ENCODE data around the gene ARX.

Gene ARX

DNA sequence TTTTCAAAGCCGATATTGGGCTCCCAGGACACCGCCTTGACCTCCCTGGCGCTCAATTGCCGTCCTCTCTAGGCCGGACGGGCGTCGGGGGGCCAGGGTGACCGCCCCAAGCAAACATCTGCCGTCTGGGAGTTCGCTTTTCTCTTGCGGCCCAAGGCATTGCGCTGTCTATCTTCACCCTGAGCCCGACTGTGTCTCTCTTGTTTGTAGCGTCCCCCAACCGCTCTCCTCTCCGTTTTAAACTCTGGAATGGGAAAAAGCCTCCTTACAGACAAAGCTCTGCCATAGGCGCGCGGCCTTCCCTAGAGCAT lies 551 bp upstream of the ARX start (continued):
- TF ChIP-seq CREB5 (CRISPR knock-in tag; IDR thresholded peaks at IDR 0.05; ENCODE audit: low read depth) (no peak), TOX (CRISPR knock-in tag; IDR thresholded peaks at IDR 0.05; ENCODE audit: borderline replicate concordance) (no peak), PPARA (CRISPR knock-in tag; IDR thresholded peaks at IDR 0.05; ENCODE audit: borderline replicate concordance) (no peak)
- TF ChIP-seq, protein P1, sequence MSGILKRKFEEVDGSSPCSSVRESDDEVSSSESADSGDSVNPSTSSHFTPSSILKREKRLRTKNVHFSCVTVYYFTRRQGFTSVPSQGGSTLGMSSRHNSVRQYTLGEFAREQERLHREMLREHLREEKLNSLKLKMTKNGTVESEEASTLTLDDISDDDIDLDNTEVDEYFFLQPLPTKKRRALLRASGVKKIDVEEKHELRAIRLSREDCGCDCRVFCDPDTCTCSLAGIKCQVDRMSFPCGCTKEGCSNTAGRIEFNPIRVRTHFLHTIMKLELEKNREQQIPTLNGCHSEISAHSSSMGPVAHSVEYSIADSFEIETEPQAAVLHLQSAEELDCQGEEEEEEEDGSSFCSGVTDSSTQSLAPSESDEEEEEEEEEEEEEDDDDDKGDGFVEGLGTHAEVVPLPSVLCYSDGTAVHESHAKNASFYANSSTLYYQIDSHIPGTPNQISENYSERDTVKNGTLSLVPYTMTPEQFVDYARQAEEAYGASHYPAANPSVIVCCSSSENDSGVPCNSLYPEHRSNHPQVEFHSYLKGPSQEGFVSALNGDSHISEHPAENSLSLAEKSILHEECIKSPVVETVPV (CRISPR knock-in tag; IDR thresholded peaks at IDR 0.05) = no peak

DNA sequence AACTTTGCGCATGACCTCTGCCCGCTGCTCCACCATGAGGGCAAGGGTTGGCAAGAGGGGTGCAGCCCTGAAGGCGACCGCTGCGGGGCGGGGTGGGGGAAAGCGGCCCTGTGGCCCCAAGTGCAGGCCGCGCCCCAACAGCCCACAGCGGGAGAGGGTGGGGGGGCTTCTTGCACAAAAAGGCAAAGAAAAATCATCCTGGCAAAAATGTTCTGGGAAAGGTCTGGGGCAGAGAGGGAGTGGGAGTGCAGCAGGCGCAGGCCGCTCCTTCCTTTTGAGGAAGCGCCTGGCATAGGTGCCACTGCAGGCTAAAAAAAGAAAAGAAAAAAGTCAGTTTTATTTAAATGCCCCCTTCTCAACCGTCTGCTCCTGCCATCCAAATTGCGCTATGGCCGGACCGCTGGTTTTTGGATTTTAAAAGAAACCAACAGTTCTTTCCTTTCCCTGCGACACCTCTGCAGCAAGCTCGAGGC lies 1.4 kb downstream of the ARX start:
- ATAC-seq = no peak
- TF ChIP-seq BACH2 (CRISPR knock-in tag; IDR thresholded peaks at IDR 0.05; ENCODE audit: borderline replicate concordance) = no peak

DNA sequence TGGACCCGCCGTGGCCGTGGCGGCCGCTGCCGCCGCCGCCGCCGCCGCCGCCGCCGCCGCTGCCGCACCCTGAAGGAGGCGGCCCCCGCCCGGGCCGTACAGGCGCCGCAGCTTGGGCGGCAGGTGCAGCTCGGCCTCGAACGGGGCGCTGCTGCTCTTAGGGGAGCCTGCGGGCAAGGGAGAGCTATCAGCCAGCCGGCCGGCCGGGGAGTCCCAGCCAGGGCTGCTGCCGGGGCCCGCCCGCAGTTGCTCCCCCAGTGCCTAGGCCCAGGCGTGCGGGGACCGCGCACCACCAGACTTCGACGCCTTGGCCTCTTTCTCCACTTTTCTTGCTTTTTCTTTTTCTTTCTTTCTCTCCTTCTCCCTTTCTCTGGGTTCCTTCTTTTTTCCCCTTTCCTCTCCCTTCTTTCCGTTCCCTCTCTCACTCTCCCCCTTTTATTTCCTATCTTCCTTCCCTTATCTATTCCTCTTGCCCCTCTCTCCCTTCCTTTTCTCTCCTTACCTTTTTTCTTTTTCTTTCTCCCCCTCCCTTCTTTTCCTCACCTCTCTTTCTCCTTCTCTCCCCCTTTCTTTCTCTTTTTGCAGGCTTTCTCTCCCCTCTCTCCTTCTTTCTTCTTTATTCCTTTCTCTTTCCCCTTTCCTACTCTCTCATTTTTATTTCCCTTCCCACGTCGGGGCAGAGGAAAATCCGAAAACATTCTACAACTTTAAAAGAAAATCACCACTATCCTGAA lies 2.0 kb downstream of the ARX start:
- ATAC-seq = no peak
- TF ChIP-seq GLIS3 (CRISPR knock-in tag; IDR thresholded peaks at IDR 0.05) = no peak
- TF ChIP-seq TCF4 (CRISPR knock-in tag; IDR thresholded peaks at IDR 0.05; ENCODE audit: borderline replicate concordance) = no peak
- no peak for TF ChIP-seq CREB5 (CRISPR knock-in tag; IDR thresholded peaks at IDR 0.05; ENCODE audit: low read depth)
- TF ChIP-seq POU6F1 (CRISPR knock-in tag; IDR thresholded peaks at IDR 0.05; ENCODE audit: borderline replicate concordance, low read depth) = no peak
- TF ChIP-seq ZC3H10 (CRISPR knock-in tag; IDR thresholded peaks at IDR 0.05) = no peak
- no peak for TF ChIP-seq ZFP3 (CRISPR knock-in tag; IDR thresholded peaks at IDR 0.05)
- TF ChIP-seq CSDC2 (CRISPR knock-in tag; IDR thresholded peaks at IDR 0.05) = no peak
- TF ChIP-seq ISL1 (CRISPR knock-in tag; IDR thresholded peaks at IDR 0.05) = no peak
- no peak for TF ChIP-seq RARB (CRISPR knock-in tag; IDR thresholded peaks at IDR 0.05)
- no peak for TF ChIP-seq ZNF565 (CRISPR knock-in tag; conservative IDR thresholded peaks at IDR 0.05; ENCODE audit: low read depth)
- no peak for TF ChIP-seq OSR1 (CRISPR knock-in tag; IDR thresholded peaks at IDR 0.05)

DNA sequence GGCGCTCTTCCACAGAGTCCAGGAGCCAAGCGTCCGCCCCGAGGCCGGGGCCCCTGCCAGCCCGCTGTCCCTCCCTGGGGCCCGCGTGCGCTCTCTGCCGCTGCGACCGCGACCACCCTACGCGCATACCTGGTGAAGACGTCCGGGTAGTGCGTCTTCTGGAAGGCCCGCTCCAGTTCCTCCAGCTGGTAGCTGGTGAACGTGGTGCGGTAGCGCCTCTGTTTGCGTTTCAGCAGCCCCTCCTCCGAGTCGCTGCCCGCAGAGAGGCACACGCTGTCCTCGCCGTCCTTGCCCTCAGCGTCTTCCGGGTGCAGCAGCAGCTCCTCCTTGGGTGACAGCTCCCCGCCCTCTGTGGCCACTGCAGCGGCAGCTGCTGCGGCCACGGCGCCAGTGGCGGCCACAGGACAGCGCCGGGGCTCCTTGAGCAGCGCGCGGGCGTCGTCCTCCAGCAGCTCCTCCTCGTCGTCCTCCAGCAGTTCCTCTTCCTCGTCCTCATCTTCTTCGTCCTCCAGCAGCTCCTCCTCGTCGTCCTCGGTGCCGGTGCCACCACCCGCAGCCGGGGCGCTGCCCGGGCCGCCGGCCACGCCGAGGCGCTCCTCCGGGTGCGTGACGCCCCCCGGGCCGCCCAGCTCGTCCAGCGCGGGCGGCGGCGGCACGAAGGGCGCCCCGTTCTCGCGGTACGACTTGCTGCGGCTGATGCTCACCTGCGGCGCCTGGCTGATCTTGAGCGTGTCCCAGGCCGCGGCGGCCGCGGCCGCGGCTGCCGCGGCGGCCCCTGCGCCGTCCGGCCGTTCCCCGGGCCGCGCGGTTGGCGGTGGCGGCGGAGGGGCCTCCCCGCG lies 2.8 kb downstream of the ARX start:
- peak; percentile 7; the same call in 1 of the 3 replicates for ATAC-seq

More for the DNA sequence above, 2.8 kb downstream of the ARX start:
- no peak for TF ChIP-seq CREB5 (CRISPR knock-in tag; IDR thresholded peaks at IDR 0.05; ENCODE audit: low read depth)
- no peak for TF ChIP-seq SNAI2 (CRISPR knock-in tag; IDR thresholded peaks at IDR 0.05)
- TF ChIP-seq, protein P2, sequence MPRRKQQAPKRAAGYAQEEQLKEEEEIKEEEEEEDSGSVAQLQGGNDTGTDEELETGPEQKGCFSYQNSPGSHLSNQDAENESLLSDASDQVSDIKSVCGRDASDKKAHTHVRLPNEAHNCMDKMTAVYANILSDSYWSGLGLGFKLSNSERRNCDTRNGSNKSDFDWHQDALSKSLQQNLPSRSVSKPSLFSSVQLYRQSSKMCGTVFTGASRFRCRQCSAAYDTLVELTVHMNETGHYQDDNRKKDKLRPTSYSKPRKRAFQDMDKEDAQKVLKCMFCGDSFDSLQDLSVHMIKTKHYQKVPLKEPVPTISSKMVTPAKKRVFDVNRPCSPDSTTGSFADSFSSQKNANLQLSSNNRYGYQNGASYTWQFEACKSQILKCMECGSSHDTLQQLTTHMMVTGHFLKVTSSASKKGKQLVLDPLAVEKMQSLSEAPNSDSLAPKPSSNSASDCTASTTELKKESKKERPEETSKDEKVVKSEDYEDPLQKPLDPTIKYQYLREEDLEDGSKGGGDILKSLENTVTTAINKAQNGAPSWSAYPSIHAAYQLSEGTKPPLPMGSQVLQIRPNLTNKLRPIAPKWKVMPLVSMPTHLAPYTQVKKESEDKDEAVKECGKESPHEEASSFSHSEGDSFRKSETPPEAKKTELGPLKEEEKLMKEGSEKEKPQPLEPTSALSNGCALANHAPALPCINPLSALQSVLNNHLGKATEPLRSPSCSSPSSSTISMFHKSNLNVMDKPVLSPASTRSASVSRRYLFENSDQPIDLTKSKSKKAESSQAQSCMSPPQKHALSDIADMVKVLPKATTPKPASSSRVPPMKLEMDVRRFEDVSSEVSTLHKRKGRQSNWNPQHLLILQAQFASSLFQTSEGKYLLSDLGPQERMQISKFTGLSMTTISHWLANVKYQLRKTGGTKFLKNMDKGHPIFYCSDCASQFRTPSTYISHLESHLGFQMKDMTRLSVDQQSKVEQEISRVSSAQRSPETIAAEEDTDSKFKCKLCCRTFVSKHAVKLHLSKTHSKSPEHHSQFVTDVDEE (CRISPR knock-in tag; IDR thresholded peaks at IDR 0.05) = no peak
- TF ChIP-seq ZNF8 (CRISPR knock-in tag; IDR thresholded peaks at IDR 0.05) = no peak
- no peak for TF ChIP-seq TCF4 (CRISPR knock-in tag; IDR thresholded peaks at IDR 0.05; ENCODE audit: borderline replicate concordance)
- TF ChIP-seq ZFP30 (CRISPR knock-in tag; IDR thresholded peaks at IDR 0.05) = no peak
- no peak for TF ChIP-seq ESRRG (CRISPR knock-in tag; IDR thresholded peaks at IDR 0.05)
- no peak for TF ChIP-seq ZFP3 (CRISPR knock-in tag; IDR thresholded peaks at IDR 0.05)
- TF ChIP-seq PATZ1 (CRISPR knock-in tag; IDR thresholded peaks at IDR 0.05; ENCODE audit: borderline replicate concordance) = no peak
- TF ChIP-seq CSDC2 (CRISPR knock-in tag; IDR thresholded peaks at IDR 0.05) = no peak
